Keratinocyte (primary cell): ENCODE results near the gene MRTFA. TPM values are rescaled to one million over a fixed set of nuclear protein-coding genes. Genes with fewer than 3 reads are reported as not detected.

Experiments used
- DNase-seq: peaks from one replicate; pipeline ENCODE4 v3.0.0-alpha.2; 2011; ENCODE audit warnings: low read depth, missing footprints, low spot score
- FAIRE-seq: peaks from 2 replicates; lab custom pipeline; 2011; peaks lifted over from hg19 to GRCh38; lab: Jason Lieb, UNC
- H2AFZ ChIP-seq: 2 replicates; pipeline ENCODE4 v1.6.0; 2012; ENCODE audit warnings: low read length, control low read depth, inconsistent platforms; ENCODE audit not compliant: control insufficient read depth
- H3K27ac ChIP-seq: 2 replicates; pipeline ENCODE4 v1.5.1; 2011; ENCODE audit warnings: low read length; ENCODE audit not compliant: control insufficient read depth, insufficient read depth
- H3K27me3 ChIP-seq: 3 replicates; pipeline ENCODE4 v1.6.0; 2011; ENCODE audit warnings: low read length; ENCODE audit not compliant: control insufficient read depth, insufficient read depth; ENCODE audit errors: extremely low read depth
- H3K36me3 ChIP-seq, 2 experiments: 2 replicates in 1 of 2; 3 replicates in 1 of 2; pipeline ENCODE4 v1.5.1; 2011; ENCODE audit warnings: low read length in 2 of 2, mild to moderate bottlenecking in 1 of 2; ENCODE audit not compliant: control insufficient read depth in 2 of 2, insufficient read depth in 2 of 2; ENCODE audit errors: extremely low read depth in 1 of 2
- H3K4me1 ChIP-seq: 3 replicates; pipeline ENCODE4 v1.5.1; 2011; ENCODE audit warnings: low read length; ENCODE audit not compliant: control insufficient read depth, insufficient read depth; ENCODE audit errors: extremely low read depth
- H3K4me2 ChIP-seq: 3 replicates; pipeline ENCODE4 v1.6.0; 2011; ENCODE audit warnings: low read depth, low read length; ENCODE audit not compliant: control insufficient read depth, insufficient read depth; ENCODE audit errors: extremely low read depth
- H3K4me3 ChIP-seq, 3 experiments: fragments of 200-600 bp in 1 of 3; sonication (generic) in 1 of 3; 2 replicates in 2 of 3; 3 replicates in 1 of 3; pipeline ENCODE4 v1.5.1; 2011 to 2016; ENCODE audit warnings: low read length in 3 of 3, mild to moderate bottlenecking in 3 of 3, control low read depth in 2 of 3, inconsistent platforms in 1 of 3, low read depth in 1 of 3, mixed read lengths in 1 of 3, mixed run types in 1 of 3, moderate library complexity in 1 of 3; ENCODE audit not compliant: control insufficient read depth in 2 of 3, insufficient read depth in 2 of 3; ENCODE audit errors: extremely low read depth in 1 of 3
- H3K79me2 ChIP-seq: 2 replicates; pipeline ENCODE4 v1.6.0; 2012; ENCODE audit warnings: low read length; ENCODE audit not compliant: control insufficient read depth, insufficient read depth
- H3K9ac ChIP-seq: 3 replicates; pipeline ENCODE4 v1.6.0; 2011; ENCODE audit warnings: low read length; ENCODE audit not compliant: control insufficient read depth, insufficient read depth; ENCODE audit errors: extremely low read depth
- H3K9me1 ChIP-seq: 3 replicates; pipeline ENCODE4 v1.6.0; 2011; ENCODE audit warnings: low read length; ENCODE audit not compliant: control insufficient read depth, insufficient read depth; ENCODE audit errors: extremely low read depth
- H3K9me3 ChIP-seq: 2 replicates; pipeline ENCODE4 v1.5.1; 2012; ENCODE audit warnings: low read depth, low read length; ENCODE audit not compliant: control insufficient read depth
- H4K20me1 ChIP-seq: 3 replicates; pipeline ENCODE4 v1.6.0; 2011; ENCODE audit warnings: low read length; ENCODE audit not compliant: control insufficient read depth, insufficient read depth; ENCODE audit errors: extremely low read depth
- EZH2 ChIP-seq: IDR thresholded peaks from one replicate; pipeline ENCODE4 v1.6.1; 2012; ENCODE audit warnings: inconsistent platforms, mild to moderate bottlenecking, low read length, moderate library complexity
- dilution Hi-C: fragments of 300-500 bp; cut with MboI; formaldehyde crosslinking; loops from one replicate; pipeline ENCODE4 v1.7.0; 2020; ENCODE audit warnings: low sequenced_read_pairs; ENCODE audit not compliant: extremely low pct_ligation_motif_present
- polyA plus RNA-seq, 5 experiments: library from polyadenylated mRNA; depleted of rRNA in 3 of 5; stranded (reverse) in 3 of 5; stranded (forward) in 1 of 5; unstranded in 1 of 5; fragments of >200 nt; gene quantifications; 1 replicate in 1 of 5; 2 replicates in 3 of 5; 3 replicates in 1 of 5; pipeline versions ENCODE4 v1.2.1 to v1.2.3, GENCODE V29; 2011 to 2012; ENCODE audit warnings: missing spikeins in 2 of 5, low read depth in 1 of 5, low replicate concordance in 1 of 5
- TF ChIP-seq, protein P1 (sequence below), 3 experiments: IDR thresholded peaks in 1 of 3; conservative IDR thresholded peaks in 1 of 3; optimal IDR thresholded peaks in 1 of 3; 2 replicates in 2 of 3; 3 replicates in 1 of 3; pipeline versions ENCODE3 to v1.5.1; 2011; ENCODE audit warnings: low read length in 3 of 3, mild to moderate bottlenecking in 3 of 3, moderate library complexity in 2 of 3, control low read depth in 1 of 3, inconsistent platforms in 1 of 3; ENCODE audit not compliant: insufficient read depth in 2 of 3; ENCODE audit errors: extremely low read depth in 1 of 3

MRTFA gene
- polyA plus RNA-seq, 1 donor (not counting 4 experiments of a cell fraction or from before 2014, with no cell fraction given): 6.5 TPM

- Histone ChIP-seq H3K9me1 (no peaks in the 10 kb centered on the region), H3K4me1 (peaks cover 17% of the 10 kb centered on the region), H3K27ac (no peak overlapping the region), H4K20me1 (no peaks in the 10 kb centered on the region), H3K9ac (no peak overlapping the region), H3K4me2 (no peak overlapping the region), H3K9me3 (no peaks in the 10 kb centered on the region), H3K36me3 (peaks cover 0 to 7% of the 10 kb centered on the region in 2 experiments), H3K4me3 (no peak overlapping the region), H3K79me2 (peaks cover 51% of the 10 kb centered on the region), H3K27me3 (no peaks in the 10 kb centered on the region), H2AFZ (no peak overlapping the region)
- dilution Hi-C loops: no loop called here
- TF ChIP-seq EZH2: no peak
- TF ChIP-seq, protein P1, sequence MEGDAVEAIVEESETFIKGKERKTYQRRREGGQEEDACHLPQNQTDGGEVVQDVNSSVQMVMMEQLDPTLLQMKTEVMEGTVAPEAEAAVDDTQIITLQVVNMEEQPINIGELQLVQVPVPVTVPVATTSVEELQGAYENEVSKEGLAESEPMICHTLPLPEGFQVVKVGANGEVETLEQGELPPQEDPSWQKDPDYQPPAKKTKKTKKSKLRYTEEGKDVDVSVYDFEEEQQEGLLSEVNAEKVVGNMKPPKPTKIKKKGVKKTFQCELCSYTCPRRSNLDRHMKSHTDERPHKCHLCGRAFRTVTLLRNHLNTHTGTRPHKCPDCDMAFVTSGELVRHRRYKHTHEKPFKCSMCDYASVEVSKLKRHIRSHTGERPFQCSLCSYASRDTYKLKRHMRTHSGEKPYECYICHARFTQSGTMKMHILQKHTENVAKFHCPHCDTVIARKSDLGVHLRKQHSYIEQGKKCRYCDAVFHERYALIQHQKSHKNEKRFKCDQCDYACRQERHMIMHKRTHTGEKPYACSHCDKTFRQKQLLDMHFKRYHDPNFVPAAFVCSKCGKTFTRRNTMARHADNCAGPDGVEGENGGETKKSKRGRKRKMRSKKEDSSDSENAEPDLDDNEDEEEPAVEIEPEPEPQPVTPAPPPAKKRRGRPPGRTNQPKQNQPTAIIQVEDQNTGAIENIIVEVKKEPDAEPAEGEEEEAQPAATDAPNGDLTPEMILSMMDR (optimal IDR thresholded peaks at IDR 0.05 in 1 of 3, IDR thresholded peaks at IDR 0.05 in 1 of 3, conservative IDR thresholded peaks at IDR 0.05 in 1 of 3; ENCODE audit: extremely low read depth in 1 of 3, insufficient read depth in 2 of 3, low read length in 3 of 3): no peak
- DNase-seq (no peak), FAIRE-seq (peak; percentile 58)
Measured at GRCh38 chr22:40449676-40450035, 186.9 kb downstream of the MRTFA start.

DNA sequence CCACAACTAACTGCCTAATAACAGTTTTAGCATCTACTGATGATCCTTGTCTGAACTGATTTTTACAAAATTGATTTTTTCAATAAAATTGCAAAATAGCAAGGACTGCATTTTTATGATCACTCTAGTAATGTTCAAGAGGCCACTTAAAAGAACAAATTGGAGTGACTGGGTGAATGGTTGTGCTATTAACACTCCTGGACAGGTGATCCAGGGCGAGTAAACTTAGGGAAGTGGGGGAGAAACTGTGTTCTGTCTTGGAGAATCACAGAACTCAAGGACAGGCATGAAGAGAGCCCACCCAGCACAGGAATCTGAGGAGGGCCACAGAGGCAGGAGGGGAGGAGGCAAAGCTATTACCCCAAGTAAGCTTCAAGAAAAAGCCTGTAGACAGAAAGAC, 190.3 kb downstream of the MRTFA start:
- Histone ChIP-seq H3K4me1 (peaks cover 10% of the 10 kb centered on the region), H3K79me2 (peaks cover 40% of the 10 kb centered on the region)

More for the DNA sequence above, 190.3 kb downstream of the MRTFA start:
- no peaks in the 10 kb centered on the region for H3K9me1 ChIP-seq
- H2AFZ ChIP-seq: no peak overlapping the region
- no peak for TF ChIP-seq EZH2
- TF ChIP-seq, protein P1 (optimal IDR thresholded peaks at IDR 0.05 in 1 of 3, IDR thresholded peaks at IDR 0.05 in 1 of 3, conservative IDR thresholded peaks at IDR 0.05 in 1 of 3; ENCODE audit: extremely low read depth in 1 of 3, insufficient read depth in 2 of 3, low read length in 3 of 3): no peak
- dilution Hi-C loops: no loop called here
- H3K36me3 ChIP-seq: peaks cover 0 to 5% of the 10 kb centered on the region in 2 experiments
- H3K27me3 ChIP-seq: no peaks in the 10 kb centered on the region
- H3K9me3 ChIP-seq: no peaks in the 10 kb centered on the region
- no peak overlapping the region for H3K4me2 ChIP-seq
- FAIRE-seq (no peak), DNase-seq (no peak)
- H4K20me1 ChIP-seq: no peaks in the 10 kb centered on the region
- no peak overlapping the region for H3K27ac ChIP-seq
- no peak overlapping the region for H3K4me3 ChIP-seq
- no peak overlapping the region for H3K9ac ChIP-seq
